Measurements from ENCODE around the gene PCSK7.

The PCSK7 gene

GRCh38 chr11:117230999-117231841 is 653 bp downstream of the PCSK7 start:
- DNase-seq (ENCODE audit: low read depth): no peak

DNA sequence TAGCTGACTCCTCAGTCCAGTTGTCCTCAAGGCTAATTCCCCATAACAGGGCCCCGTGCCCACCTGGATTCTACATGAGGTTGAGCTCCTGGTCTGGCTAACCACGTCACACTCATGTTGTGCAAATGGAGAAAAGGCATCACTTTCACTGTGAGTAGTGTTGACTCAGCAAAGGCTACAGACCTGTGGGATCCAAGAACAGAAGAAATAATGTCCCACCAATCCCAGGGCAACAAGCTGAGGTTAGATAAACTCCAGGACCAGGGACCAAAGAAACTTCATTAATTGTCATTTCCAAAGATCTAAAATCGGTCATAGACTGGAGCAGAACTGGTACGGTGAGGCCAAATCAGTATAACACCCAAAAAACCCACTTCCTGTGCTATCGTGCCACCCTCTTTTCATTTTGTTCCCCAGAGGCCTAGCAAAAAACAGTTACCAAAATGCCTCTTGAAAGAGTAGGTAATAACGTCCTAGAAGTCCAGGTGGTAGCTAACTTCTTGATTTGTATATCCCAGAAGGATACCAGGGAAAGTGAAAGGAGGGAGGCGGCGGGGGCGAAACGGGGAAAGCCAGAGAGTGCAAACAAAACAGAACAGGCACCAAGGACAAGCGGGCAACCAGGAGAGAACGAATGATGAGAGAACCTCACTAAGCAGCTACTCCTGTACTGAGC is 1.4 kb downstream of the PCSK7 start:
- DNase-seq (ENCODE audit: low read depth): peak; percentile 4

DNA sequence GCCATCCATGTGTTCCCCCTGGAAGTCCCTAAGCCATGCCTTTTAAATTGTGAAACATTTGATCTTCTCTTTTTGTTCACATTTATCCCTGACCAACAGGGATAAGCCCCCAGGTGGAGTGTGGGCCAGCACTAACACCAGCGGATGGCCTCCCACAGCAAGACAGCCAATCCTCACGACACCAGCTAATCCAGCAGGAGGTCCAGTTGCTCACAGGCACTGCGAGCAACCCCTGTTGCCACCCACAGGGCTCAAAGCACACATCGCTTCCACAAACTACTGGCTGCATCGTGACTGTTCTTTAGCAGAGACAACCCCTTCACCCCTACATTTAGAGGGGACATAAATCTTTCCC is 2.0 kb downstream of the PCSK7 start:
- DNase-seq (ENCODE audit: low read depth): no peak

DNA sequence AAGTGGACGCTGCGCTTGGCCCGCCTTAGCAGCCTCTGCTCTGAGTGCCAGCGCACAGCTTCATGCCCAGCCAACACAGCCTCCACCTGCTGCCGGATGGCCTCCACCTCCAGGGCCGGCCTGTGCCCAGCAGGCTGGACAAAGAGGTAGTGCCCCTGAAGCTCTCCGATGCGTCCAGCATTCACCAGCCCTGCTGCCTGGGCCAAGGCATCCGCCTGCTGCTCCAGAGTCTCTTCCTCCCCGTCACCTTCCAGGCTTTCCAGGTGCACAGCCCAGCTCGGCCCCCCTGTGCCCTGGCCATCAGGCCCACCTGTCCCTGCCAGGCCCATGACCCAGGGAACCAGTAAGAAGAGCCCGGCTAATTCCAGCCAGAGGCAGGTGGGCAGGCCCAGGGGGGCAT is 2.5 kb downstream of the PCSK7 start:
- DNase-seq (ENCODE audit: low read depth): no peak

DNA sequence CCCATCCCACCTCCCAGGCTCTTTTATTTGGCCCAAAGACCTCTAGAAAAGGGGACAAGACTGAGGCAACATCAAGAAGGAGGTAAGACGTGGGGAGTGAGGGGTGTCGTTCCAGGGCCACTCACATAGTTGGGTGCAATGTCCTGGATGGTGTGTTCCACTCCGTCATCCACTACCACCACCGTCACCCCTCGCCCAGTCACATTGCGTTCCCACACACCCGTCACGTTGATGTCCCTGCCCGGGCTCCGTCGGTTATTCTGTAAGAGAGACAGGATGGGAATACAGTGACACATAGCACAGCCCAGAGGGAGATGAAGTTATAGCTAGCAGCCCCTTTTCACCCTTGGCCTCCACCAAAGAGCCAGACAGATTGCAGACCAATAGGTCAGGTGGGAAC is 3.8 kb downstream of the PCSK7 start:
- DNase-seq (ENCODE audit: low read depth): no peak

DNA sequence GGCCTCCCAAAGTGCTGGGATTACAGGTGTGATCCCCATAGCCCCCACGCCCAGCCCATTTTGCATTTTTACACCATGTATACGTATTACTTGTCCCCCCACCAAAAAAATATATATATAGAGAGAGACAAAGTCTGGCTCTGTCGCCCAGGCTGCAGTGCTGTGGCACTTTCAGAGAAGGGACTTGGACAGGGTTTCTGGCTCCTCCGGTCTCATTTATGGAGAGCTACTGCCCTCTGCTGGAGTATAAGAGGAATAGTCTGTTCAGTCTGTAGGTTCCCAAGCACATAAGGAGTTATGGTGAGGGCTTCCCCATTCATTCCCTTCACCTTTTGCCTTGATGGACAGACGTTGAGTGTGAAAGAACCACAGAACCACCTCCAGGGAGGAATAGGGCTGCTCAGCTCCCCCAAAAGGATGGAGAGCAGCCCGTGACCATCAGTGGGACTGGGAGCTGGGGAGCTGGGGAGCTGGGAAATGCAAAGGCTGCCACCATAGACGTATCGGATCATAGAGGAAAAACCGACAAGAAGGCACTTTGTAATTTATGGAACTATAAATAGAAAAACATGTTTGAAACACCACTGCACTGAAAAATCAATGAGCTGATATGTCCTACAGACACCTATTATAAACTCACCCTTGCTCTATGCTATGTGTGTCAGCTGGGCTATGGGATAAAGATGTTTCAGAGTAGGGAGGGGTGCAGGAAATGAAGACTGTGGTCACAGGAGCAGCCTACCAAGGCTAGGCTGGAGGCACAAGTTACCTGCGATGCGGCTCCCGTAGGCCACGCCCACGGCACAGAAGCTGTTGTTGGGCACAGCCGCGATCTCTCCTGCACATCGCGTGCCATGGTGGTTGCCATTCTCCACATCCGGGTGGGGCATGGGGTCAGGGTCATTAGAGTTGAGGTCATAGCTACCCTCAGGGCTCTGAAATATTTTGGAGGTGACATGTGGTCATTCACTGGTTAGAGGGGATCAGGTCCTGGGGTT is 5.2 kb downstream of the PCSK7 start:
- peak; percentile 26 for DNase-seq (ENCODE audit: low read depth)

- no peak for DNase-seq (ENCODE audit: low read depth)
Measured at GRCh38 chr11:117225553-117226170, 6.2 kb downstream of the PCSK7 start.

DNA sequence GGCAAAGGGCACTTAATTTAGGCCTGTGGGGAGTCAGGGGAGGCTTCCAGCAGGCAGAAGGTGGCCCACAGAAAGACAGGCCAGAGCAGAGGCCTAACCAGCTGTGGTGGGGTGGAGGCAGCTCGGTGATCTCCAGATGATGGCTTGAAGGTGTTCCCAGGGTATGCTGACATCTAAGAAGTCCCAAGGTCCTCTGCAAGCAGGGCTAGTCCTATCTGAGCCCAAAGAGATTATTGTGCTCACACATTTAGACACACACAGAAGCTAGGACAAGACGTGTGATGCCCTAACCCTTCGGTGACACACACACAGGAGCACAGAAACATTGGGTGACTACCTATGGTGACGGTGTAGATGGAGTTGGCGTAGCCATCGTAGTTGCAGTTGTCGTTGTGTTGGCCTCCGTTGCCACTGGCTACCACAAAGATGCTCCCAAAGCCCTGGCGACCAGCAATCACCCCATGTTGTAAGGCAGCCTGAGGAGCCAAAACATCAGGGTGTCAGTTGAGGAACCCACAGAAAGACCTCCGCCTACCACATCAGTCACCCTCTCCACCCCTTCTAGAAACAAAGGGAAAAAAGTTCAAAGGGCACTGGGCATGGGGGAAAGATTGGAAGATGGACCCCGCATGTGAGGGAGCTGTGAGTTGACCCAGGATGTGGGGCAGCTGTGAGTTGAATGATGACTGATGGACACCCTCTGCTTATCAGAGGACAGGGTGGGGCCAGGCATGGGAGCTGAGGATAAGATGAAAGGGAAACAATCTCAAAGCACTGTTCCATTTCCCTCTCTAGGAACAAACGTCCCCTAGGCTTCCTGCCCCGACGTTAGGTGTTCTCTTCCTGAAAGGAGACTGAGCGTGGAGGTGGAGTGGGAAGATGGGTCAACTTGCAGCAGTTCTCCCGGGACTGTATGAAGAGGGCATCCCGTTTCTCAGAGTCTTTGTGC is 7.9 kb downstream of the PCSK7 start:
- DNase-seq (ENCODE audit: low read depth): no peak

DNA sequence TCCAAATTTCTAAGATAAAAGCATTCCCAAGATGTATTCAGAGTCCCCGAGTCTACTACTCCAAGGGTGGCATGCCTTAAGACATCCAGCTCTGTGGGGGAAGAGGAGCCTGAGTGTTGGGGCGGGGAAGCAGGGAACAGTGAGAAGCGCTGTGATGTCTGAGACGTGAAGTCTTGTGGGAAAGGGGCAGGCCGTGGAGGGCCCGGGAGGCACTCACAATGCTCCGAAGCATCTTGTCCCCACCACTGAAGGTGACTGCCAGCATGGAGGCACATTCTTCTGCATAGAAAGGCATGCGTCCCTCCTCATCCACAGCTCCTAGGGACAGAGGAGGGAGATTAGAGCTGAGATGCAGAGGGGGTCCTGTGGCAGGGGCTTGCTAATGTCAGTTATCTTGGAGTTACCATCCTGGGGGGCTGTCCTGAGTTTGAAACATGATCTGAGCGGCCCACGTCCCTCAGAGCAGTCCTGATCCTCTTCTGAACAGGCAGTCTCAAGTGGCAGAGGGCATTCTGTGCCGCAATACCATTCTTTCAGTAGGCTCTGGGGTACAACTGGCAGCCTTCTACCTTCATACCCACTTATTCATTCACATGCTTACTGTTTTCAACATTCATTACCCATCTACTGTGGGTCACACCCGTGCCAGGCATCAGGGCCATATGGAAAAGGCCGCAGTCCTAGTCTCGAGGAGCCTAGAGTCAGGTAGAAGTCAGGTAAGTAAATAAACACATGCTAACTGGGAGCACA is 8.7 kb downstream of the PCSK7 start:
- DNase-seq (ENCODE audit: low read depth): no peak

DNA sequence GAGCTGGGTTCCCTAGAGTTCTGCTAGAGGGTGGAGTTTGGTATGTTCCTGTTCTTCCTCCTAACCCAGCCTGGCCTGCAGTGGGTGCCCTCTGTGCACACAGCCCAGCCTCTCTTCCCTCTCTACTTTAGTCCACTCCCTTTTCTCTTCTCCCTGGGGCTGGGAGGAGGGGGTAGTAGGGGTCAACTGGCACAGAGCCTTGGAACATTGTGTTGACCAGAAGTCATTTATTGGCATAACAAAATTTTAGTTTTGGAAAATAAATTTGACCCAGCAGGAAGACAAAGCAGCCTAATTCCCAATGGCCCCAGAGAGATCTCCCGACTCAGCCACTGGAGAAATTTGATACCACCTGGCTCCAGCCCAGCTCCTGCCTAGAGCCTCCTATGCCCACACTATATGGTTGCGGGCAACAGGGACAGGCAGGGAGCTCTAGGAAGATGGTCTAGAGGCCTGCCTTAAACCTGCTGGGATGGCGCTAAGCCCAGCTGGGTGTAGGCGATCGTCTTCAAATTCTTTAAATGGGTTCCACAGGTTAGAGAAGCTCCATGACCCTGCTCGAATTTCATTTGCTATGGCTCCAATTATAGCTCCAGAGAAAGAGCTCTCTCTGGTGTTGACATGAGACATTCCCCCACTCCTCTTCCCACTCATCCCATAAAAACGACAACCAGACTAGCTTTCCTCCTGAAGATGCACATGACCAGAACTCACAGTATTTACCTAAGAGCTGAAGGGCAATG is 9.9 kb downstream of the PCSK7 start:
- DNase-seq (ENCODE audit: low read depth): no peak

DNA sequence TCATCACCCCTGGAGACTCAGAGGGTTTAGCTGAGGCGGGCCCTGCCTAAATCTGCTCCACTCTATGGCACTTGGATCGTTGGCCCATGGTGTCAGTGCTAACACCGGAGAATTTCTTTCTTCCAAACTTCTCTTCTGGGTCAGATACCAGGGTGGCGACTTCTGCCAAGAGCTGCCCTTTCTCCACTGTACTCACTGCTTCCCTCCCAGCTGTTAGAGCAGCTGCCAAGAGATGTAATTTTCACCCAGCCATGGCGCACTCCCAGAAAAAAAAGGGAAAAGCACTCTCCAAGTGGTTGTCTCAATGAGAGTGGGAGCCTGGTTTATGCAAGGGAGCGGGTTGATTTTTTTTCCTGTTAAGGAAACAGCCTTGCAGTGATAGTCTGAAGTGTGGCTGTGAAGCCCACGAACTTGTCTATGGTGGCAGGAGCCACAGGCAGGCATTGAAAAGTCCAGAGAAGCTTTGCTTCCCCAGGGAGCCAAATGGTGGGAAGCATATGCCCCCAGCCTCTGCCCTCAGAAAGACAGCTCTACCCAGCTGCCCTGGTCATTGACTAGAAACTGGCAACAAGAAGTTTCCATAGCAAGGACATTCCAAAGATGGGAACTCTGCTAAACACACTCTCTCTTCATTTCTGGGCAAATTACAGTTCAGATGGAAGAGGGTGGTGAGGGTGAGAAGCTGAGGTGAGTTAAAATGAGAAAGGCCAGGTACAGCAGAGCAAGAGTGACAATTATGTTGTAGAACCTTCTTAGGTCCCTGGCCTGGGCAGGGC is 10.7 kb downstream of the PCSK7 start:
- DNase-seq (ENCODE audit: low read depth): no peak

DNA sequence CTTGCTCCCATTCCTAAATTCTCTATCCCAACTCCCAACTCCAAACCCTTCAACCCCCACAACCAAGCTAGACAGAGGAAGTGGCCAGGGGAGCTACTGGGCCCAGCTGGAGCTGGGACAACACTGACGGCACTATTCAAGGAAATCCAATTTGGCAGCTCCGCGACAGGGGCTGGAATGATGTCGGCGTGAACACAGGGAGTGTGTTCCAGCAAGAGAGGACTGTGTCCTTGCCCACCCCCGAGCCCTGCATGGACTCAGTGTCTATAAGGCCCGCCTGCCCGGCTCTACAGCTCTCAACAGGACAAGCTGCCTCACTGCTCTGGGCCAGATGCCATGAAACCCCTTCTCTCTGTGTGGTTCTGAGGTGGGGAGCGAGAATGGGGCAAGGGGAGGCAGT is 11.3 kb downstream of the PCSK7 start:
- no peak for DNase-seq (ENCODE audit: low read depth)

DNA sequence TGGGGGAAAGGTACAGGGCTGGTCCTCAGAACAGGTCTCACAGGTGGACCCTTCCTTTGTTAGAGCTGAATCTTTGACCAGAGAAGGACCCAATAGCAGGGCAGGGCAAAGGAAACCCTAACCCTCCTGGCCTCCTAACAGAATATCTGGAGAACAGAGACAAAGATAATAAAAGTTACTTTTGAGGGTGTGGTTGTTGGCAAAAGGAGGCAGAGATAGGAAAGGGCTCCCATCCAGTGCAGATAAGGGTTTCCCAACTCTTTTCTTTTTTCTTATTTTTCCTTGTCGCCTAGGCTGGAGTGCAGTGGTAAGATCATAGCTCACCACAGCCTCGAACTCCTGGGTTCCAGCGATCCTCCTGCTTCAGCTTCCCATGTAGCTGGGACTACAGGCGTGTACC is 11.9 kb downstream of the PCSK7 start:
- DNase-seq (ENCODE audit: low read depth): no peak

GRCh38 chr11:117219455-117219854 is 12.4 kb downstream of the PCSK7 start:
- DNase-seq (ENCODE audit: low read depth): no peak

DNA sequence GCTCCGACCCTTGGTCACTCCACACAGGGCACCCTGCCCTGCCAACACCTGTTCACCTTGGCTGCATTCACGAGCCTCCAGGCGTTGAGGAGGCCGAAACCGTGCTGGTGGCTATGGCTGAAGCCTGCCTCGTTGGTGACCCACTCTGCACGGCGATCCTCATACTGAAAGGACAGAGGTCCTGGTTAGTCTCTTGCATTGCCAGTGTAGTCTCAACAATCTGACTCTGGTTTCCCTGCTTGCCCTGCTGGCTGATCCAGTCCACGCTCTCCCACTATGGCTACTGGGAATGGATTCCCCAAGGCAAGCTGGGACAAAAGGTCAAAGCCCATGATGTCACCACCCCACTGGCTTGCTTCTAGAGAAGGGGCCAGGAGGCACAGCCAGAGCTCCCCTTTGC is 12.9 kb downstream of the PCSK7 start:
- DNase-seq (ENCODE audit: low read depth): no peak

GRCh38 chr11:117218133-117218915 is 13.5 kb downstream of the PCSK7 start:
- no peak for DNase-seq (ENCODE audit: low read depth)

Data from T follicular helper cell (primary cell).